ENCODE results near the gene ZNF790. TPM values are rescaled to one million over a fixed set of nuclear protein-coding genes. Genes with fewer than 3 reads are reported as not detected.

The ZNF790 gene
- total RNA-seq, 1 donor, result 10.4 TPM

- no peak for TF ChIP-seq CTCF (IDR thresholded peaks at IDR 0.05; ENCODE audit: insufficient read depth, low read depth, low read length)
- H3K4me3 ChIP-seq (ENCODE audit: low read depth, low read length), result peak within 1 kb of the TSS; percentile 95
- peak; percentile 95 for DNase-seq (ENCODE audit: low read depth)
Observed at GRCh38 chr19:36772311-36773222, 65.6 kb downstream of the ZNF790 start, which contains the start of gene ZNF850. Gene ZNF850, minus strand, starts transcription at chr19:36772807. Its CDS starts 10,201 bp downstream, at chr19:36762606.

GRCh38 chr19:36771261-36772231 is 66.6 kb downstream of the ZNF790 start:
- no peak for TF ChIP-seq CTCF (IDR thresholded peaks at IDR 0.05; ENCODE audit: insufficient read depth, low read depth, low read length)
- peak overlapping the region; percentile 95 for H3K4me3 ChIP-seq (ENCODE audit: low read depth, low read length)
- DNase-seq (ENCODE audit: low read depth), result peak; percentile 96

Small RNAs within 50 kb of the gene (small RNA-seq; reads per million reads assigned to genes)
- not detected for gene RF00019

Other genes starting within 250 kb of the ZNF790 start
- gene ZNF382, start 233.1 kb downstream of the ZNF790 start, total RNA-seq, result 5.2 and 10.4 TPM in 2 replicates
- gene ZNF461, start 171.6 kb downstream of the ZNF790 start, total RNA-seq, result 10.3 and 13.4 TPM in 2 replicates
- gene ZNF567, start 150.8 kb downstream of the ZNF790 start, total RNA-seq, result 4.2 and 8.2 TPM in 2 replicates
- gene ZNF850, start 65.6 kb downstream of the ZNF790 start, total RNA-seq, result 3.2 and 3.9 TPM in 2 replicates
- gene ZNF345, start 12.5 kb upstream of the ZNF790 start, total RNA-seq, result 2.3 and 6.0 TPM in 2 replicates
- 2.6 and 3.5 TPM in 2 replicates for gene ZNF829, start 77.9 kb upstream of the ZNF790 start, total RNA-seq
- gene ZNF568, start 77.9 kb upstream of the ZNF790 start, total RNA-seq, result 8.7 and 11.2 TPM in 2 replicates
- gene ZNF420, start 240.0 kb upstream of the ZNF790 start, total RNA-seq, result 4.8 and 8.2 TPM in 2 replicates